NCI-H345 (cell line): ENCODE measurements around the gene PLS1.
A peak's percentile ranks its signal among the peaks of the same experiment; 100 is the strongest.
"Not testable (repeated sequence)": the region's sequence is repeated elsewhere in the genome, so short reads cannot be mapped to it uniquely, and the experiment has no call there.

Source experiments
- DNase-seq: peaks from one replicate; lab custom pipeline; 2025; lab: John Stamatoyannopoulos, UW

Gene PLS1

GRCh38 chr3:142694225-142694624 lies 98.0 kb downstream of the PLS1 start:
- DNase-seq: no peak

GRCh38 chr3:142705198-142705597 lies 109.0 kb downstream of the PLS1 start:
- no peak for DNase-seq

GRCh38 chr3:142706321-142707127 lies 110.3 kb downstream of the PLS1 start:
- no peak for DNase-seq

- no peak for DNase-seq
Measured at GRCh38 chr3:142709207-142709606, 113.0 kb downstream of the PLS1 start.

- DNase-seq: not testable (repeated sequence)
Measured at GRCh38 chr3:142714882-142715281, 118.7 kb downstream of the PLS1 start.

GRCh38 chr3:142716102-142716501 lies 119.9 kb downstream of the PLS1 start:
- no peak for DNase-seq

GRCh38 chr3:142723665-142723967 lies 127.4 kb downstream of the PLS1 start:
- no peak for DNase-seq

- DNase-seq: peak; percentile 85
Measured at GRCh38 chr3:142723968-142724681, 127.9 kb downstream of the PLS1 start, which contains the start of gene TRPC1. Gene TRPC1, plus strand, starts transcription at chr3:142724034. Its CDS starts 526 bp downstream, at chr3:142724560.

GRCh38 chr3:142724682-142725356 lies 128.6 kb downstream of the PLS1 start:
- DNase-seq: peak; percentile 18

- no peak for DNase-seq
Measured at GRCh38 chr3:142725357-142725739, 129.2 kb downstream of the PLS1 start.

- no peak for DNase-seq
Measured at GRCh38 chr3:142726017-142726416, 129.8 kb downstream of the PLS1 start.

- no peak for DNase-seq
Measured at GRCh38 chr3:142732066-142732465, 135.9 kb downstream of the PLS1 start.

GRCh38 chr3:142734834-142735233 lies 138.6 kb downstream of the PLS1 start:
- DNase-seq: no peak

GRCh38 chr3:142735462-142735861 lies 139.3 kb downstream of the PLS1 start:
- no peak for DNase-seq

- no peak for DNase-seq
Measured at GRCh38 chr3:142738396-142738795, 142.2 kb downstream of the PLS1 start.

GRCh38 chr3:142746646-142747045 lies 150.5 kb downstream of the PLS1 start:
- no peak for DNase-seq

GRCh38 chr3:142750531-142750930 lies 154.3 kb downstream of the PLS1 start:
- DNase-seq: not testable (repeated sequence)

- not testable (repeated sequence) for DNase-seq
Measured at GRCh38 chr3:142752605-142753004, 156.4 kb downstream of the PLS1 start.

GRCh38 chr3:142754494-142754893 lies 158.3 kb downstream of the PLS1 start:
- no peak for DNase-seq
